ENCODE data around the gene PITPNM1. TPM values are rescaled to one million over a fixed set of nuclear protein-coding genes. Genes with fewer than 3 reads are reported as not detected.

PITPNM1 gene
- total RNA-seq, 1 experiment from 2014 or later, result 70.4 TPM

DNA sequence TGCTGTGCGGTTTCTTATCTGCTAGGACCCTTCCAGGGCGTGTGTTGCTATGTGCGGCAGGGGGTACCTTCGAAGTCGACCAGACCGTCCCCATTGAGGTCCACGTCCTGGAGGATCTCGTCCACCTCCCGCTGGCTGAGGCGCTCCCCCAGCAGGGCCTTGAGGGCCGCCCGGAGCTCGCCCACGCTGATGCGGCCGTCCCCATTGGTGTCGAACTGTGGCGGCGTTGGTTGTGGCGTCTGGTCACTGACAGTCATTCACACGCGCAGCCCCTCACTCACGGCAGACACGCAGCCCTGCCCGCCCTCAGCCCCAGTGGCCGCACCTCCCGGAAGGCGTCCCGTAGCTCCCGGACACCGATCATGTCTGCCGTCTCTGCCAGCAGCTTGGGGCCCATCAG is 14.6 kb upstream of the PITPNM1 start (continued):
- TF ChIP-seq SIN3A (IDR thresholded peaks at IDR 0.05; ENCODE audit: borderline replicate concordance, insufficient read depth, low read depth, low read length), result no peak

GRCh38 chr11:67517784-67518552 is 12.8 kb upstream of the PITPNM1 start:
- in situ Hi-C loops (cut with HindIII; ENCODE audit: low pct_unique_long_range_greater_than_20kb, low sequenced_read_pairs) (no loop called here), intact Hi-C loops (cut with micrococcal nuclease; ENCODE audit: unreplicated experiment) (no loop called here)
- ChIA-PET POLR2A (interaction anchor here (0.6 kb wide), 1 partner anchor 13 kb away, joined by 4 read pairs; no protein-coding TSS in a partner anchor), CTCF (no interaction called here)
- H3K4me3 ChIP-seq (ENCODE audit: low read depth in 2 of 2, low read length in 2 of 2), result no peak overlapping the region
- no peak for ATAC-seq
- H3K36me3 ChIP-seq (ENCODE audit: control insufficient read depth, insufficient read depth, low read length), result no peaks in the 10 kb centered on the region
- DNase-seq (ENCODE audit: low read depth, low spot score), result no peak
- no peaks in the 10 kb centered on the region for H3K27me3 ChIP-seq (ENCODE audit: control insufficient read depth, insufficient read depth, low read length)
- no peaks in the 10 kb centered on the region for H3K9me3 ChIP-seq (ENCODE audit: control insufficient read depth, insufficient read depth, low read depth, low read length)
- H3K4me1 ChIP-seq (ENCODE audit: control insufficient read depth, insufficient read depth, low read length), result no peaks in the 10 kb centered on the region
- no TSS peak for BruUV-seq (replicated peaks)
- H3K27ac ChIP-seq (ENCODE audit: low read length), result no peak overlapping the region
- TF ChIP-seq, protein P1, sequence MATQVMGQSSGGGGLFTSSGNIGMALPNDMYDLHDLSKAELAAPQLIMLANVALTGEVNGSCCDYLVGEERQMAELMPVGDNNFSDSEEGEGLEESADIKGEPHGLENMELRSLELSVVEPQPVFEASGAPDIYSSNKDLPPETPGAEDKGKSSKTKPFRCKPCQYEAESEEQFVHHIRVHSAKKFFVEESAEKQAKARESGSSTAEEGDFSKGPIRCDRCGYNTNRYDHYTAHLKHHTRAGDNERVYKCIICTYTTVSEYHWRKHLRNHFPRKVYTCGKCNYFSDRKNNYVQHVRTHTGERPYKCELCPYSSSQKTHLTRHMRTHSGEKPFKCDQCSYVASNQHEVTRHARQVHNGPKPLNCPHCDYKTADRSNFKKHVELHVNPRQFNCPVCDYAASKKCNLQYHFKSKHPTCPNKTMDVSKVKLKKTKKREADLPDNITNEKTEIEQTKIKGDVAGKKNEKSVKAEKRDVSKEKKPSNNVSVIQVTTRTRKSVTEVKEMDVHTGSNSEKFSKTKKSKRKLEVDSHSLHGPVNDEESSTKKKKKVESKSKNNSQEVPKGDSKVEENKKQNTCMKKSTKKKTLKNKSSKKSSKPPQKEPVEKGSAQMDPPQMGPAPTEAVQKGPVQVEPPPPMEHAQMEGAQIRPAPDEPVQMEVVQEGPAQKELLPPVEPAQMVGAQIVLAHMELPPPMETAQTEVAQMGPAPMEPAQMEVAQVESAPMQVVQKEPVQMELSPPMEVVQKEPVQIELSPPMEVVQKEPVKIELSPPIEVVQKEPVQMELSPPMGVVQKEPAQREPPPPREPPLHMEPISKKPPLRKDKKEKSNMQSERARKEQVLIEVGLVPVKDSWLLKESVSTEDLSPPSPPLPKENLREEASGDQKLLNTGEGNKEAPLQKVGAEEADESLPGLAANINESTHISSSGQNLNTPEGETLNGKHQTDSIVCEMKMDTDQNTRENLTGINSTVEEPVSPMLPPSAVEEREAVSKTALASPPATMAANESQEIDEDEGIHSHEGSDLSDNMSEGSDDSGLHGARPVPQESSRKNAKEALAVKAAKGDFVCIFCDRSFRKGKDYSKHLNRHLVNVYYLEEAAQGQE (IDR thresholded peaks at IDR 0.05; ENCODE audit: insufficient read depth in 1 of 2, low read depth in 2 of 2, low read length in 1 of 2), result no peak
- no peak for TF ChIP-seq SIN3A (IDR thresholded peaks at IDR 0.05; ENCODE audit: borderline replicate concordance, insufficient read depth, low read depth, low read length)
- no peak for TF ChIP-seq CTCF (IDR thresholded peaks at IDR 0.05)
- no peak for TF ChIP-seq TCF7L2 (IDR thresholded peaks at IDR 0.05; ENCODE audit: low read depth, low read length)
- TF ChIP-seq POLR2AphosphoS5 (IDR thresholded peaks at IDR 0.05; ENCODE audit: low read depth, low read length), result no peak

- ATAC-seq (no peak), DNase-seq (ENCODE audit: low read depth, low spot score) (no peak)
- Histone ChIP-seq H3K4me1 (ENCODE audit: control insufficient read depth, insufficient read depth, low read length) (no peaks in the 10 kb centered on the region), H3K36me3 (ENCODE audit: control insufficient read depth, insufficient read depth, low read length) (no peaks in the 10 kb centered on the region), H3K9me3 (ENCODE audit: control insufficient read depth, insufficient read depth, low read depth, low read length) (no peaks in the 10 kb centered on the region), H3K27ac (ENCODE audit: low read length) (no peak overlapping the region), H3K4me3 (ENCODE audit: low read depth in 2 of 2, low read length in 2 of 2) (no peak overlapping the region), H3K27me3 (ENCODE audit: control insufficient read depth, insufficient read depth, low read length) (no peaks in the 10 kb centered on the region)
- ChIA-PET POLR2A (no interaction called here), CTCF (no interaction called here)
- intact Hi-C loops (cut with micrococcal nuclease; ENCODE audit: unreplicated experiment) (no loop called here), in situ Hi-C loops (cut with HindIII; ENCODE audit: low pct_unique_long_range_greater_than_20kb, low sequenced_read_pairs) (no loop called here)
- no TSS peak for BruUV-seq (replicated peaks)
- TF ChIP-seq POLR2AphosphoS5 (IDR thresholded peaks at IDR 0.05; ENCODE audit: low read depth, low read length) (no peak), SIN3A (IDR thresholded peaks at IDR 0.05; ENCODE audit: borderline replicate concordance, insufficient read depth, low read depth, low read length) (no peak), CTCF (IDR thresholded peaks at IDR 0.05) (no peak), TCF7L2 (IDR thresholded peaks at IDR 0.05; ENCODE audit: low read depth, low read length) (no peak)
- TF ChIP-seq, protein P1 (IDR thresholded peaks at IDR 0.05; ENCODE audit: insufficient read depth in 1 of 2, low read depth in 2 of 2, low read length in 1 of 2), result no peak
These were observed 11.6 kb upstream of the PITPNM1 start for GRCh38 chr11:67516806-67517205.

Measured in Panc1 (cell line).